Measurements from ENCODE around the gene ALCAM.

Gene ALCAM

DNA sequence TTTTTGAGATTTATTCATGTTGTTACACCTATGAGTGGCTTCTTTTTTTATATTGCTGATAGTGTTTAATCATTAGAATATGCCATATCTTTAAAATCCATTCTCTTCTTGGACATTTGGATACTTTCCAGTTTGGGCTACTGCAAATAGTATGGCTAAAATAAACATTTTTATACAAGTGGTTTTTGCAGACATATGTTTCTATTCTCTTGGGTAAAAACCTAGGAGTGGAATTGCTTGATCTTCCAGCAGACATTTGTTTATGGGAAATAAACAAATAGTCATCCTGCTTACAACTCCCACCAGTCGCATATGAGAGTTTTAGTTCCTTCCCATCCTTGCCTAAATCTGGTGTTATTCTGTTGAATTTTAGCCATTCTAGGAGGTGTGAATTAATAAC, 193.1 kb downstream of the ALCAM start:
- TF ChIP-seq RAD21 (IDR thresholded peaks at IDR 0.05; ENCODE audit: low read depth) (no peak), CEBPB (IDR thresholded peaks at IDR 0.05) (no peak), TEAD4 (IDR thresholded peaks at IDR 0.05) (no peak), CREB1 (IDR thresholded peaks at IDR 0.05; ENCODE audit: low read depth) (no peak)
- TF ChIP-seq, protein P1, sequence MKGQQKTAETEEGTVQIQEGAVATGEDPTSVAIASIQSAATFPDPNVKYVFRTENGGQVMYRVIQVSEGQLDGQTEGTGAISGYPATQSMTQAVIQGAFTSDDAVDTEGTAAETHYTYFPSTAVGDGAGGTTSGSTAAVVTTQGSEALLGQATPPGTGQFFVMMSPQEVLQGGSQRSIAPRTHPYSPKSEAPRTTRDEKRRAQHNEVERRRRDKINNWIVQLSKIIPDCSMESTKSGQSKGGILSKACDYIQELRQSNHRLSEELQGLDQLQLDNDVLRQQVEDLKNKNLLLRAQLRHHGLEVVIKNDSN (IDR thresholded peaks at IDR 0.05), result no peak

DNA sequence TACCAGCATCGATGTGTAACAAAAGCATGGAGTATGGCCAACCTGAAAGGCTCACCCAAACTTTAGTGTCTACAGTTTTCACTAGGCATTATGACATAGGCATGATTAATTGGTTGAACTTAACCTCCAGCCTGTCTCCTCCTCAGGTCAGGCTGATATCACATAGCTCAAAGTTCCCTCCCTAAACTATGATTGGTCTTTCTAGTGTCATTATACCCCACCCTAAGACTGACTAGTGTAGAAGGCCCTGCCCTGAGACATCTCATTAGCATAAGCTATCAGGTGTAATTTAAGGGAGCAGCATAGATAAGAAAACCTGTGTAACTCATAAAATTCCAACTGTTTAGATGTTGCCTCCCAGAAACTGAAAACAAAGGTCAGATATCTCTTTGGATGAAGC, 195.2 kb downstream of the ALCAM start:
- TF ChIP-seq FOXM1 (IDR thresholded peaks at IDR 0.05; ENCODE audit: borderline replicate concordance, low read depth) (no peak), TCF12 (IDR thresholded peaks at IDR 0.05; ENCODE audit: low read depth) (no peak), YY1 (IDR thresholded peaks at IDR 0.05; ENCODE audit: low read depth) (no peak), RAD21 (IDR thresholded peaks at IDR 0.05; ENCODE audit: low read depth) (no peak), CEBPB (IDR thresholded peaks at IDR 0.05) (no peak), EP300 (IDR thresholded peaks at IDR 0.05; ENCODE audit: borderline replicate concordance) (no peak), TEAD4 (IDR thresholded peaks at IDR 0.05) (no peak), EGR1 (IDR thresholded peaks at IDR 0.05) (no peak), ZBTB7A (IDR thresholded peaks at IDR 0.05; ENCODE audit: low read depth) (no peak), NFIC (IDR thresholded peaks at IDR 0.05) (no peak), TAF1 (IDR thresholded peaks at IDR 0.05; ENCODE audit: low read depth) (no peak), CREB1 (IDR thresholded peaks at IDR 0.05; ENCODE audit: low read depth) (no peak)
- TF ChIP-seq, protein P2, sequence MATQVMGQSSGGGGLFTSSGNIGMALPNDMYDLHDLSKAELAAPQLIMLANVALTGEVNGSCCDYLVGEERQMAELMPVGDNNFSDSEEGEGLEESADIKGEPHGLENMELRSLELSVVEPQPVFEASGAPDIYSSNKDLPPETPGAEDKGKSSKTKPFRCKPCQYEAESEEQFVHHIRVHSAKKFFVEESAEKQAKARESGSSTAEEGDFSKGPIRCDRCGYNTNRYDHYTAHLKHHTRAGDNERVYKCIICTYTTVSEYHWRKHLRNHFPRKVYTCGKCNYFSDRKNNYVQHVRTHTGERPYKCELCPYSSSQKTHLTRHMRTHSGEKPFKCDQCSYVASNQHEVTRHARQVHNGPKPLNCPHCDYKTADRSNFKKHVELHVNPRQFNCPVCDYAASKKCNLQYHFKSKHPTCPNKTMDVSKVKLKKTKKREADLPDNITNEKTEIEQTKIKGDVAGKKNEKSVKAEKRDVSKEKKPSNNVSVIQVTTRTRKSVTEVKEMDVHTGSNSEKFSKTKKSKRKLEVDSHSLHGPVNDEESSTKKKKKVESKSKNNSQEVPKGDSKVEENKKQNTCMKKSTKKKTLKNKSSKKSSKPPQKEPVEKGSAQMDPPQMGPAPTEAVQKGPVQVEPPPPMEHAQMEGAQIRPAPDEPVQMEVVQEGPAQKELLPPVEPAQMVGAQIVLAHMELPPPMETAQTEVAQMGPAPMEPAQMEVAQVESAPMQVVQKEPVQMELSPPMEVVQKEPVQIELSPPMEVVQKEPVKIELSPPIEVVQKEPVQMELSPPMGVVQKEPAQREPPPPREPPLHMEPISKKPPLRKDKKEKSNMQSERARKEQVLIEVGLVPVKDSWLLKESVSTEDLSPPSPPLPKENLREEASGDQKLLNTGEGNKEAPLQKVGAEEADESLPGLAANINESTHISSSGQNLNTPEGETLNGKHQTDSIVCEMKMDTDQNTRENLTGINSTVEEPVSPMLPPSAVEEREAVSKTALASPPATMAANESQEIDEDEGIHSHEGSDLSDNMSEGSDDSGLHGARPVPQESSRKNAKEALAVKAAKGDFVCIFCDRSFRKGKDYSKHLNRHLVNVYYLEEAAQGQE (IDR thresholded peaks at IDR 0.05; ENCODE audit: low read depth), result no peak
- TF ChIP-seq, protein P3, sequence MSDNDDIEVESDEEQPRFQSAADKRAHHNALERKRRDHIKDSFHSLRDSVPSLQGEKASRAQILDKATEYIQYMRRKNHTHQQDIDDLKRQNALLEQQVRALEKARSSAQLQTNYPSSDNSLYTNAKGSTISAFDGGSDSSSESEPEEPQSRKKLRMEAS (IDR thresholded peaks at IDR 0.05), result no peak
- TF ChIP-seq, protein P1 (IDR thresholded peaks at IDR 0.05), result no peak

DNA sequence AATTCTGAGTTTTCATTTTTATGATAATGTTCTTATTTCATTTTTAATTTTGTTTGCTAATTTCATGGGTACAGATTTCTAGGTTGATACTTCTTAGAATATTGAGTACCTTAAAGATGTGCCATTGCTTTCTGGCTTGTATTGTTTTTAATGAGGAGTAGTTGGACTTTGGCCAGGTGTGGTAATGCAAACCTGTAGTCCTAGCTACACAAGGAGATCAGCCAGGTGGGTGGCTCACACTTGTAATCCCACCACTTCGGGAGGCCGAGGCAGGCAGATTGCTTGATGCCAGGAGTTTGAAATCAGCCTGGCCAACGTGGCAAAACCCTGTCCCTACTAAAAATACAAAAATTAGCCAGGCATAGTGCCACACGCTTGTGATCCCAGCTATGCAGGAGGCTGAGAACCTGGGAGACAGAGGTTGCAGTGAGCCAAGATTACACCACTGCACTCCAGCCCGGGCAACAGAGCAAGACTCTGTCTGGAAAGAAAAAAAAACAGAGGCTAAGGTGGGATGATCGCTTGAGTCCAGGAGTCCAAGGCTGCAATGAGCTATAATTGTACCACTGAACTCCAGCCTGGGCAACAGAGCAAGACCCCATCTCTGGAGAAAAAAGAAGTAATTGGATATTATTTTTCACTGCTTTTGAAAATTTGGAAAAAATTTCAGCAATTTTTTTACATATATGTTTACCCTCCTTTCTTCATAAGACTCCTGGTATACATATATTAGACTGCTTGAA, 198.0 kb downstream of the ALCAM start:
- TF ChIP-seq TAF1 (IDR thresholded peaks at IDR 0.05; ENCODE audit: low read depth) (no peak), TEAD4 (IDR thresholded peaks at IDR 0.05) (no peak), EGR1 (IDR thresholded peaks at IDR 0.05) (no peak)

DNA sequence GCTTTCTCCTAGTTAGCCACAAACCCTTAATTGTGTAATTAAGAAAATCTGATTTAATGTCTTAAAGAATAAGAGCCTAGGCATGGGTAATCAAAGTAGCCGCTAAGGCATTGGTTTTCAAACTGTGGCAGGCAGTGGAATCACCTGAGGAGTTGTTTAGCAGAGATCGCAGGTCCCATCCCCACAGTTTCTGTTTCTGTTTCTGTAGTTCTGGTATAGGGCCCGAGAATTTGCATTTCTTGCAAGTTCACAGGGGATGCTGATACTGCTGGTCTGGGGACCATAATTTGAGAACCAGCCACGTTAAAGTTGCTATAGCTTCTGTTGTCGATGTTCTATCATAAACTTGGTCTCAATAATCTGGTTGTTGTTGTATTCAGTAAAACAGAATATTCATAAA, 204.3 kb downstream of the ALCAM start:
- no peak for TF ChIP-seq EGR1 (IDR thresholded peaks at IDR 0.05)
- TF ChIP-seq NFIC (IDR thresholded peaks at IDR 0.05), result no peak
- no peak for TF ChIP-seq TAF1 (IDR thresholded peaks at IDR 0.05; ENCODE audit: low read depth)
- no peak for TF ChIP-seq CREB1 (IDR thresholded peaks at IDR 0.05; ENCODE audit: low read depth)
- no peak for TF ChIP-seq EP300 (IDR thresholded peaks at IDR 0.05; ENCODE audit: borderline replicate concordance)
- no peak for TF ChIP-seq RAD21 (IDR thresholded peaks at IDR 0.05; ENCODE audit: low read depth)
- TF ChIP-seq ZBTB7A (IDR thresholded peaks at IDR 0.05; ENCODE audit: low read depth), result no peak
- no peak for TF ChIP-seq TCF12 (IDR thresholded peaks at IDR 0.05; ENCODE audit: low read depth)
- TF ChIP-seq, protein P3 (IDR thresholded peaks at IDR 0.05), result no peak
- TF ChIP-seq YY1 (IDR thresholded peaks at IDR 0.05; ENCODE audit: low read depth), result no peak

DNA sequence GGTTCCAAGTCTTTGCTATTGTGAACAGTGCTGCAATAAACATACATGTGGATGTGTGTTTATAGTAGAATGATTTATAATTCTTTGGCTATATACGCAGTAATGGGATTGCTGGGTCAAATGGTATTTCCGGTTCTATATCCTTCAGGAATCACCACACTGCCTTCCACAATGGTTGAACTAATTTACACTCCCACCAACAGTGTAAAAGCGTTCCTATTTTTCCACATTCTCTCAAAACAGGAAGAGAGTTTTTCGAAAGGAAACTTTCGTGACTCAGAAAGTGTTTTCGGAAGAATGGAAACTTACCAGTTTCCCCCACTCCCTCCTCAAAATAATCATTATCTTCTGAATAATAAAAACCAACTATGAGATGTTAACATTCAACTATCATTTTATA, 205.8 kb downstream of the ALCAM start:
- TF ChIP-seq TAF1 (IDR thresholded peaks at IDR 0.05; ENCODE audit: low read depth) (no peak), EGR1 (IDR thresholded peaks at IDR 0.05) (no peak), TEAD4 (IDR thresholded peaks at IDR 0.05) (no peak), YY1 (IDR thresholded peaks at IDR 0.05; ENCODE audit: low read depth) (no peak), ZBTB7A (IDR thresholded peaks at IDR 0.05; ENCODE audit: low read depth) (no peak), CREB1 (IDR thresholded peaks at IDR 0.05; ENCODE audit: low read depth) (no peak)
- TF ChIP-seq, protein P2 (IDR thresholded peaks at IDR 0.05; ENCODE audit: low read depth), result no peak
- TF ChIP-seq, protein P3 (IDR thresholded peaks at IDR 0.05), result no peak

DNA sequence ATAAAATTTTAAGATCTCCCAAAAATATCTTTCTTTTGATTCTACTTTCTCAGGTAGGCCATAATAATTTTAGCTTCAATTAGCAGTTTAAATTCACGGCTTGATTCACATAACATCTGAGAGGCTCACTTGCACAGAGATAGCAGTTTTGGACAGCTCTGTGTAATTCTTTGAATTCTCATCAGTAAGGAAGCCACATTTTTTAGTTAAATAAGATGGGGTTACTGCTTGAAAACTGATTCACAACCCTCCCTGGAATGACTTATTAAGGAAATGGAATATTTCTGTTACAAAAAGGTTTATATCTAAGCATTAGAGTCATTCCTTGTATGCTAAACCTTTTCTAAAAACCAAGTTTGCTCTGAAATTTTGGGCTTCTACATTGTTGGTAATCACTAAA, 212.7 kb downstream of the ALCAM start:
- TF ChIP-seq, protein P3 (IDR thresholded peaks at IDR 0.05), result no peak
- TF ChIP-seq EP300 (IDR thresholded peaks at IDR 0.05; ENCODE audit: borderline replicate concordance) (no peak), RAD21 (IDR thresholded peaks at IDR 0.05; ENCODE audit: low read depth) (no peak), TAF1 (IDR thresholded peaks at IDR 0.05; ENCODE audit: low read depth) (no peak), TCF12 (IDR thresholded peaks at IDR 0.05; ENCODE audit: low read depth) (no peak), TEAD4 (IDR thresholded peaks at IDR 0.05) (no peak)
- TF ChIP-seq, protein P1 (IDR thresholded peaks at IDR 0.05), result no peak

Data from Ishikawa (cell line).